Measurements from ENCODE around the gene XYLT1. TPM values are rescaled to one million over a fixed set of nuclear protein-coding genes. Genes with fewer than 3 reads are reported as not detected.
A peak's percentile ranks its signal among the peaks of the same experiment; 100 is the strongest.
"Not testable (repeated sequence)": the region's sequence is repeated elsewhere in the genome, so short reads cannot be mapped to it uniquely, and the experiment has no call there.

XYLT1 gene
- total and polyA plus RNA-seq, 3 experiments from 2014 or later: 1.4 to 9.1 (median 6.8) TPM

DNA sequence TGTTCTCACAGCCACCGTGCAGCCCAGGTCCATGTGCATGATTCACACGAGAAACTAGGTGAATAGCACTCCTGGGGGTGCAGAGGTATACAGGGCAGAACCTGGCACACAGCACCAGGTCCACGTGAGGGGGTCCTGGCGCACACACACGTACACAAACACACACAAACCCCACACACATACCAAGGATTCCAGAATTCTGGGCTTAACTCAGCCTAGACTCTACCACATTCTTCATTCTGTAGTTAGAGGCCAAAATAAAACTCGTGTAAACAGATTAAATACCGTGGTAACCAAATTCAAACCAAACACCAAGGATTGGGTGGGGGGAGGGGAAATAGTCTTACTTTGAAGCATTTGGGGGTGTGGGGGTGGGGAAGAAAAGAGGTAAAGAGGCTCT lies 58.5 kb downstream of the XYLT1 start:
- no peak overlapping the region for H3K4me3 ChIP-seq (ENCODE audit: low read length)
- H3K9me3 ChIP-seq (ENCODE audit: low read length): no peaks in the 10 kb centered on the region
- no peak overlapping the region for H3K27ac ChIP-seq (ENCODE audit: low read depth, low read length)
- no peak overlapping the region for H3K27ac Mint-ChIP-seq
- ChIA-PET POLR2A (no interaction called here), CTCF (no interaction called here)
- no peaks in the 10 kb centered on the region for H3K27me3 Mint-ChIP-seq
- DNase-seq: no peak
- peaks cover 40 to 64% (median 43%) of the 10 kb centered on the region in 3 donors for H3K4me1 Mint-ChIP-seq
- no peaks in the 10 kb centered on the region for H3K27me3 ChIP-seq (ENCODE audit: insufficient read depth, low read length, poor library complexity, severe bottlenecking)
- H3K9me3 Mint-ChIP-seq: peaks cover 0 to 3% (median 0%) of the 10 kb centered on the region in 5 donors
- H3K36me3 ChIP-seq (ENCODE audit: insufficient read depth, low read length): no peaks in the 10 kb centered on the region
- H3K4me3 Mint-ChIP-seq: no peak overlapping the region
- H3K36me3 Mint-ChIP-seq: peaks cover 5 to 6% (median 6%) of the 10 kb centered on the region in 3 donors
- peaks cover 16% of the 10 kb centered on the region for H3K4me1 ChIP-seq (ENCODE audit: insufficient read depth, low read length)

DNA sequence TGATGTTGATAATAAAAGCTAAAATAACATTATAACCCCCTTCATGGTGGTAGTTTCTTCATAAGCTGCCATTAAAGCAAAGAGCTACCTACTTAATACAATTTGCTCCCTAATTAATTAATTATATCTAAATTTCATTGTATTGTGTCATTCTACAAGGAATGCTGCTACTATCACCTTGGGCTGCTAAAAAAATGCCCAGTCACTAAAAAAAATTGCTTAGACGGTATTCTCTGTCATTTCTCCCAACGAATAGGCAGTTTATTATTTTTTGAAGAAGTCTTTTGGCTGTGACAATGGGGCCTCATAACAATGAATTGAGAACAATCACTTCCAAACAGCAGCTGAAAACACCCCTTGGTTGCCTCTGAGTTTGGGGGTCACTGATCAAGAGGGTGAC lies 59.5 kb downstream of the XYLT1 start:
- Histone ChIP-seq H3K27me3 (ENCODE audit: insufficient read depth, low read length, poor library complexity, severe bottlenecking) (no peaks in the 10 kb centered on the region), H3K4me3 (ENCODE audit: low read length) (no peak overlapping the region), H3K9me3 (ENCODE audit: low read length) (no peaks in the 10 kb centered on the region), H3K27ac (ENCODE audit: low read depth, low read length) (no peak overlapping the region), H3K4me1 (ENCODE audit: insufficient read depth, low read length) (peaks cover 6% of the 10 kb centered on the region), H3K36me3 (ENCODE audit: insufficient read depth, low read length) (no peaks in the 10 kb centered on the region)
- DNase-seq: no peak
- peaks cover 5 to 6% (median 6%) of the 10 kb centered on the region in 3 donors for H3K36me3 Mint-ChIP-seq
- POLR2A ChIA-PET: no interaction called here
- no peaks in the 10 kb centered on the region for H3K27me3 Mint-ChIP-seq
- no peak overlapping the region for H3K4me3 Mint-ChIP-seq
- peaks cover 0 to 3% (median 0%) of the 10 kb centered on the region in 5 donors for H3K9me3 Mint-ChIP-seq
- no peak overlapping the region for H3K27ac Mint-ChIP-seq
- peaks cover 33 to 55% (median 34%) of the 10 kb centered on the region in 3 donors for H3K4me1 Mint-ChIP-seq
- CTCF ChIA-PET: no interaction called here

DNA sequence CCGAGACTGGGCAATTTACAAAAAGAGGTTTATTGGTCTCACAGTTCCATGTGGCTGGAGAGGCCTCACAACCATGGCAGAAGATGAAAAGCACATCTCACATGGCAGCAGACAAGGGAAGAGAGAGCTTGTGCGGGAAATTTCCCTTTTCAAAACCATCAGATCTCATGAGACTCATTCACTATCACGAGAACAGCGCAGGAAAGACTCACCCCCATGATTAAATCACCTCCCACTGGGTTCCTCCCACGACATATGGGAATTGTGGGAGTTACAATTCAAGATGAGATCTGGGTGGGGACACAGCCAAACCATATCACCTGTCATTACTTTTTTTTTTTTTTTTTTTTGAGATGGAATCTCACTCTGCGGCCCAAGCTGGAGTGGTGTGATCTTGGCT lies 60.4 kb downstream of the XYLT1 start:
- H3K36me3 Mint-ChIP-seq: not testable (repeated sequence)

DNA sequence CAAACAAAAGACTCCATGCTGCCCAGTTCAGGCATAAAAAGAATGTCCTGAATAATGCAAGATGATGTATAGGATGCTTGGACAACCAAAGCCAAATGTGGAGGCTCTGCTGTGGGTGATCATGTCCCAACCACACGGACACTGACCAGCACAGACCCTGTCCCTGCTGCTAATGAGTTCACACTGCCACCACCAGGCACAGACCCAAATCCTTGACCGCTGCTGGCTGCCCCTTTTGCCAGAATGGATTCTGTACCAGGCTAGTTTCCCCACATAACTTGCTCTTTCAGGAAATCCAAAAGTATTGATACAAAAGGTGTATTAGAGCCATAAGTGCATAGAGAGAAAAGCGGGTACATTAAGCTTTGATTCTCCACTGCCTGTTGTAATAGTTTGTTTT lies 60.9 kb downstream of the XYLT1 start:
- Histone ChIP-seq H3K36me3 (ENCODE audit: insufficient read depth, low read length) (no peaks in the 10 kb centered on the region), H3K9me3 (ENCODE audit: low read length) (no peaks in the 10 kb centered on the region), H3K27me3 (ENCODE audit: insufficient read depth, low read length, poor library complexity, severe bottlenecking) (no peaks in the 10 kb centered on the region), H3K4me1 (ENCODE audit: insufficient read depth, low read length) (no peaks in the 10 kb centered on the region), H3K27ac (ENCODE audit: low read depth, low read length) (no peak overlapping the region), H3K4me3 (ENCODE audit: low read length) (no peak overlapping the region)
- Mint-ChIP-seq H3K36me3 (peaks cover 5 to 6% (median 6%) of the 10 kb centered on the region in 3 donors), H3K4me1 (peaks cover 22 to 44% (median 24%) of the 10 kb centered on the region in 3 donors), H3K27me3 (no peaks in the 10 kb centered on the region), H3K9me3 (peaks cover 0 to 3% (median 0%) of the 10 kb centered on the region in 5 donors), H3K27ac (peak overlapping the region in 1 of 8 donors; percentile 0), H3K4me3 (no peak overlapping the region)
- no peak for DNase-seq
- POLR2A ChIA-PET: no interaction called here
- CTCF ChIA-PET: no interaction called here

More for the DNA sequence above, 60.4 kb downstream of the XYLT1 start:
- DNase-seq; H3K4me3 Mint-ChIP-seq; H3K27me3 Mint-ChIP-seq; H3K36me3 ChIP-seq (ENCODE audit: insufficient read depth, low read length); H3K9me3 Mint-ChIP-seq; POLR2A ChIA-PET; H3K27me3 ChIP-seq (ENCODE audit: insufficient read depth, low read length, poor library complexity, severe bottlenecking); CTCF ChIA-PET; H3K4me3 ChIP-seq (ENCODE audit: low read length); H3K27ac ChIP-seq (ENCODE audit: low read depth, low read length); H3K9me3 ChIP-seq (ENCODE audit: low read length); H3K4me1 ChIP-seq (ENCODE audit: insufficient read depth, low read length): not testable (repeated sequence)
- Mint-ChIP-seq H3K4me1 (peaks cover 25 to 45% (median 27%) of the 10 kb centered on the region in 3 donors), H3K27ac (peak overlapping the region in 3 of 8 donors; percentile 0 to 70 (median 18))

DNA sequence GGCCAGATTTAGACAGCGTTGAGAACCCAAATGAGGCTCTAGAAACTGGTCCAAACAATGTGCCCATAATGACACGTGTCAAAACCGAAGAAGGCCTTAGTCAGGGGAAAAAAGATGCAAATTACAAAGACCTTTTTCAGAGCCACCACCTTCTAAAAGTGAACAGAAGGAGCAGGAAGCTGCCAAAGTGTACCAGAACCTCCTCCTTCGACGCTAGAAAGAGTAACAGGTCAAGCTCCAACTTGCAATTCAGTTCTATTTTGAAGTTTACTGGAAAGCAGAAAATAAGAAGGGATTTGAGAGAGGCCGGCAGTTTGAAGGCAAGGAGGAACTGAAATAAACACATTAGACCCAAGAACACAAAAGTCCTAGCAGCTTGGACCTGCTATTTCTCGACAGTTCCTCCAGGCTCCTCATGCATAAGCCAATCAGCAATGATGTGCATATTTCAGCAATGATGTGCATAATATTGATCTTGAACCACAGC lies 61.8 kb downstream of the XYLT1 start:
- H3K36me3 ChIP-seq (ENCODE audit: insufficient read depth, low read length): no peaks in the 10 kb centered on the region
- H3K27ac Mint-ChIP-seq: peak overlapping the region in 2 of 8 donors; percentile 3 to 69
- POLR2A ChIA-PET: no interaction called here
- no peaks in the 10 kb centered on the region for H3K4me1 ChIP-seq (ENCODE audit: insufficient read depth, low read length)
- no peaks in the 10 kb centered on the region for H3K27me3 Mint-ChIP-seq
- H3K4me3 Mint-ChIP-seq: no peak overlapping the region
- peaks cover 15 to 42% (median 21%) of the 10 kb centered on the region in 3 donors for H3K4me1 Mint-ChIP-seq
- H3K27ac ChIP-seq (ENCODE audit: low read depth, low read length): no peak overlapping the region
- H3K9me3 ChIP-seq (ENCODE audit: low read length): no peaks in the 10 kb centered on the region
- peaks cover 5 to 6% (median 6%) of the 10 kb centered on the region in 3 donors for H3K36me3 Mint-ChIP-seq
- H3K27me3 ChIP-seq (ENCODE audit: insufficient read depth, low read length, poor library complexity, severe bottlenecking): no peaks in the 10 kb centered on the region
- peaks cover 0 to 3% (median 0%) of the 10 kb centered on the region in 5 donors for H3K9me3 Mint-ChIP-seq
- H3K4me3 ChIP-seq (ENCODE audit: low read length): no peak overlapping the region
- no peak for DNase-seq
- CTCF ChIA-PET: no interaction called here

DNA sequence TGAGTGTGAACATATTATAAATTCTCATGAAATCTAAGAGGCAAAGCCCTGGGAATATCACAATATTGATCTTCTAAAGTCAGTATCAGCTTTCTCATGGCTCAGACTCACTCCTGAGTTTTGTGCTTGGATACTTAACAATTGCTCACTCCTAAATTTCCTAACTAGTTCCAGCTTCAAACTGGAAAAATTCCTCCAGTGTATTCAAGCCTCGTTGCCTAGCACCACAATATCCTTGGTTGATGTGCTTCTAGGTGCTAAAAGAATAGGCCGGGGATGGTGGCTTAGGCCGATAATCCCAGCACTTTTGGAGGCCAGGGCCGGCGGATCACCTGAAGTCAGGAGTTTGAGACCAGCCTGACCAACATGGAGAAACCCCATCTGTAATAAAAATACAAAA lies 62.5 kb downstream of the XYLT1 start:
- ChIA-PET CTCF (no interaction called here), POLR2A (interaction anchor here (0.6 kb wide), 1 partner anchor 8 kb away, joined by 3 read pairs; no protein-coding TSS in a partner anchor)
- no peaks in the 10 kb centered on the region for H3K27me3 ChIP-seq (ENCODE audit: insufficient read depth, low read length, poor library complexity, severe bottlenecking)
- no peak overlapping the region for H3K27ac ChIP-seq (ENCODE audit: low read depth, low read length)
- Mint-ChIP-seq H3K4me1 (peaks cover 15 to 45% (median 24%) of the 10 kb centered on the region in 3 donors), H3K27ac (no peak overlapping the region), H3K27me3 (no peaks in the 10 kb centered on the region), H3K9me3 (peaks cover 0 to 3% (median 0%) of the 10 kb centered on the region in 5 donors), H3K36me3 (peaks cover 5 to 7% (median 6%) of the 10 kb centered on the region in 3 donors), H3K4me3 (no peak overlapping the region)
- no peaks in the 10 kb centered on the region for H3K9me3 ChIP-seq (ENCODE audit: low read length)
- no peak overlapping the region for H3K4me3 ChIP-seq (ENCODE audit: low read length)
- no peak for DNase-seq
- no peaks in the 10 kb centered on the region for H3K36me3 ChIP-seq (ENCODE audit: insufficient read depth, low read length)
- no peaks in the 10 kb centered on the region for H3K4me1 ChIP-seq (ENCODE audit: insufficient read depth, low read length)

DNA sequence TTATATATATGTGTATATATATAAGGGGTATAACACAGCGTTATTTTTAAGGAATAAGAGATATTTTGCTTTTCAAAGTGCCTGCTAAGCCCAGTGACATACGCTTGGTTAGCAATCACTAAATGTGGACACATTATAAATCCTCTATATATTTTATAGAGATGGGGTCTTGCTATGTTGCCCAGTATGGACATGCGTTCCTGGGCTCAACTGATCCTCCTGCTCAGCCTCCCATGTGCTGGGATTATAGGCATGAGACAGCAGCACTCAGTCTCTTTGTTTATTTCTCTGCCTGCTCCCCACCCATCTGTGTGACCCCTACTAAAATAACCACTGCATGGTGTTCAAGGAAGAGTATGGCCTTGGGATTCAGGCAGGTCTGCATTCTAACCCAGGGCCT lies 63.4 kb downstream of the XYLT1 start:
- ChIA-PET CTCF (no interaction called here), POLR2A (no interaction called here)
- no peaks in the 10 kb centered on the region for H3K9me3 ChIP-seq (ENCODE audit: low read length)
- H3K4me3 ChIP-seq (ENCODE audit: low read length): no peak overlapping the region
- no peaks in the 10 kb centered on the region for H3K27me3 ChIP-seq (ENCODE audit: insufficient read depth, low read length, poor library complexity, severe bottlenecking)
- H3K36me3 Mint-ChIP-seq: peaks cover 5 to 8% (median 6%) of the 10 kb centered on the region in 3 donors
- no peaks in the 10 kb centered on the region for H3K4me1 ChIP-seq (ENCODE audit: insufficient read depth, low read length)
- H3K4me3 Mint-ChIP-seq: no peak overlapping the region
- DNase-seq: no peak
- H3K9me3 Mint-ChIP-seq: peaks cover 0 to 3% (median 0%) of the 10 kb centered on the region in 5 donors
- H3K36me3 ChIP-seq (ENCODE audit: insufficient read depth, low read length): no peaks in the 10 kb centered on the region
- H3K27ac ChIP-seq (ENCODE audit: low read depth, low read length): no peak overlapping the region
- H3K4me1 Mint-ChIP-seq: peaks cover 16 to 44% (median 26%) of the 10 kb centered on the region in 3 donors
- H3K27ac Mint-ChIP-seq: no peak overlapping the region
- H3K27me3 Mint-ChIP-seq: no peaks in the 10 kb centered on the region

DNA sequence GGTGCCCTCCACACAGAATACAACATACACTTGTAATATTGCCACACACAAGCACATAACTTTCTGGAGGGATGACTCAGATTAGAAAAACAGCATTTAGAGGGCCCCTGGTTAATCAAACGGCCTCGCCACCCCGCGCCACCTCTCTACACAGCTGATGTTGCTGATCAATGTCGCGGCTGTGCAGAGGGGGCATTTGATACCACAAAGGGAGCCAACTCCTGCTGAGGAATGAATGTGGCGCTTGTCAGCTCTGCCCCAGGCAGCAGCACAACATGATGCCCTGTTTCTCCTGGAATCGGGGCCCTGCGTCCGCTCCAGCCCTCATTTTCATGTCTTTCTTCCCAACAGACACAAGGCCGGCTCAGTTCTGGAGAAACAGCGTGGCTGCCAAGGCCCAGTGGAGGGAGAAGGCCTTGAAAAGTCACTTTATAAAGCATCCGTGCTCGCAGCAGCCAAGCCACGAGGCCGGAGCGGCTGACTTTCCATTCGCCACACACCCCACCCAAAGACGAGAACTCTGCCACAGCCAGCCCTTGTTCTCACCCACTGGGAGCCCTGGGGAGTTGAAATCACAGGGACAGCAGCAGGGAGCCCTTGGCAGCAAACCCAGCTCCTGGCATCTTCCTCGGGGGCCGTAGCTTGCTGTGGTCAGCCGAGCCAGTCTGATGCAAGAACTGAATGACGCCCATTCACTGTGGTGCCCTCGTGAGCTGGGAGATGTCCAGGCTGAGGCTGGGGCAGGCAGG lies 65.6 kb downstream of the XYLT1 start:
- Histone ChIP-seq H3K27me3 (ENCODE audit: insufficient read depth, low read length, poor library complexity, severe bottlenecking) (no peaks in the 10 kb centered on the region), H3K4me3 (ENCODE audit: low read length) (no peak overlapping the region), H3K9me3 (ENCODE audit: low read length) (no peaks in the 10 kb centered on the region), H3K36me3 (ENCODE audit: insufficient read depth, low read length) (no peaks in the 10 kb centered on the region), H3K27ac (ENCODE audit: low read depth, low read length) (no peak overlapping the region), H3K4me1 (ENCODE audit: insufficient read depth, low read length) (no peaks in the 10 kb centered on the region)
- no peaks in the 10 kb centered on the region for H3K27me3 Mint-ChIP-seq
- DNase-seq: no peak
- H3K36me3 Mint-ChIP-seq: peaks cover 5 to 12% (median 6%) of the 10 kb centered on the region in 3 donors
- peak overlapping the region in 1 of 8 donors; percentile 26 for H3K27ac Mint-ChIP-seq
- H3K4me3 Mint-ChIP-seq: no peak overlapping the region
- ChIA-PET CTCF (interaction anchor here (0.6 to 1.8 kb wide), 2 partner anchors 11 to 110 kb away, joined by 3 to 5 read pairs; no protein-coding TSS in a partner anchor), POLR2A (interaction anchor here (0.7 kb wide), 1 partner anchor 33 kb away, joined by 3 read pairs; no protein-coding TSS in a partner anchor)
- H3K9me3 Mint-ChIP-seq: peaks cover 0 to 3% (median 0%) of the 10 kb centered on the region in 5 donors
- peaks cover 15 to 47% (median 34%) of the 10 kb centered on the region in 3 donors for H3K4me1 Mint-ChIP-seq

All from CD8-positive, alpha-beta memory T cell (primary cell).